Measurements from ENCODE around the gene CACNG4. TPM values are rescaled to one million over a fixed set of nuclear protein-coding genes. Genes with fewer than 3 reads are reported as not detected.

CACNG4 gene
- total RNA-seq, 1 donor, result not detected

DNA sequence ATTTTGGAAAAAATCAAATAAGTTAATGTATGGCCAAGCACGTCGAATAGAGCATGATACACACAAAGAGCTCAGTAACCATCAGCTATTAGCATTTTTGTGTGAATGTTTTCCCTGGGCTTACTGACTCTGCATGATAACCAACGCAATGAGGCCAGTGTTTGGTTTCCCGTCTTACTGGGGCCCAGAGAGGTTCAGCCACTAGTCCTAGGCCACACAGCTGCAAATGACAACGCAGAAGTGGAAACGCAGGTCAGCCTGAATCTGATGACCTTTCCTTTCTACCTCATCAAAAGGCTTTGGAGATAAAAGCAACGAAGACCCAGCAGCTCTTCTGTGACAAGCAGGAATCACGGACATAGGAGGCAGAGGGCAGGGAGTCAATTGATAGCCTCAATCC, 7.2 kb upstream of the CACNG4 start:
- no peaks in the 10 kb centered on the region for H3K79me2 ChIP-seq (ENCODE audit: insufficient read depth, low read length)
- no peak overlapping the region for H3K4me2 ChIP-seq (ENCODE audit: insufficient read depth, low read length)
- H3K9me3 ChIP-seq (ENCODE audit: low read depth, low read length), result no peaks in the 10 kb centered on the region
- no peaks in the 10 kb centered on the region for H3K36me3 ChIP-seq (ENCODE audit: insufficient read depth, low read length)
- H4K20me1 ChIP-seq (ENCODE audit: insufficient read depth, low read length), result no peaks in the 10 kb centered on the region
- no peak overlapping the region for H2AFZ ChIP-seq (ENCODE audit: low read length)
- peak; percentile 48 for DNase-seq (ENCODE audit: insufficient read length, low spot score, missing footprints)
- H3K4me3 ChIP-seq (ENCODE audit: insufficient read depth, low read length), result no peak overlapping the region
- H3K27me3 ChIP-seq (ENCODE audit: insufficient read depth, low read length), result peaks cover 48% of the 10 kb centered on the region
- H3K4me1 ChIP-seq (ENCODE audit: insufficient read depth, low read length), result peaks cover 2% of the 10 kb centered on the region
- TF ChIP-seq, protein P1, sequence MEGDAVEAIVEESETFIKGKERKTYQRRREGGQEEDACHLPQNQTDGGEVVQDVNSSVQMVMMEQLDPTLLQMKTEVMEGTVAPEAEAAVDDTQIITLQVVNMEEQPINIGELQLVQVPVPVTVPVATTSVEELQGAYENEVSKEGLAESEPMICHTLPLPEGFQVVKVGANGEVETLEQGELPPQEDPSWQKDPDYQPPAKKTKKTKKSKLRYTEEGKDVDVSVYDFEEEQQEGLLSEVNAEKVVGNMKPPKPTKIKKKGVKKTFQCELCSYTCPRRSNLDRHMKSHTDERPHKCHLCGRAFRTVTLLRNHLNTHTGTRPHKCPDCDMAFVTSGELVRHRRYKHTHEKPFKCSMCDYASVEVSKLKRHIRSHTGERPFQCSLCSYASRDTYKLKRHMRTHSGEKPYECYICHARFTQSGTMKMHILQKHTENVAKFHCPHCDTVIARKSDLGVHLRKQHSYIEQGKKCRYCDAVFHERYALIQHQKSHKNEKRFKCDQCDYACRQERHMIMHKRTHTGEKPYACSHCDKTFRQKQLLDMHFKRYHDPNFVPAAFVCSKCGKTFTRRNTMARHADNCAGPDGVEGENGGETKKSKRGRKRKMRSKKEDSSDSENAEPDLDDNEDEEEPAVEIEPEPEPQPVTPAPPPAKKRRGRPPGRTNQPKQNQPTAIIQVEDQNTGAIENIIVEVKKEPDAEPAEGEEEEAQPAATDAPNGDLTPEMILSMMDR (IDR thresholded peaks at IDR 0.05; ENCODE audit: extremely low read depth, low read depth, low read length), result no peak
- H3K27ac ChIP-seq (ENCODE audit: low read depth, low read length), result no peak overlapping the region

DNA sequence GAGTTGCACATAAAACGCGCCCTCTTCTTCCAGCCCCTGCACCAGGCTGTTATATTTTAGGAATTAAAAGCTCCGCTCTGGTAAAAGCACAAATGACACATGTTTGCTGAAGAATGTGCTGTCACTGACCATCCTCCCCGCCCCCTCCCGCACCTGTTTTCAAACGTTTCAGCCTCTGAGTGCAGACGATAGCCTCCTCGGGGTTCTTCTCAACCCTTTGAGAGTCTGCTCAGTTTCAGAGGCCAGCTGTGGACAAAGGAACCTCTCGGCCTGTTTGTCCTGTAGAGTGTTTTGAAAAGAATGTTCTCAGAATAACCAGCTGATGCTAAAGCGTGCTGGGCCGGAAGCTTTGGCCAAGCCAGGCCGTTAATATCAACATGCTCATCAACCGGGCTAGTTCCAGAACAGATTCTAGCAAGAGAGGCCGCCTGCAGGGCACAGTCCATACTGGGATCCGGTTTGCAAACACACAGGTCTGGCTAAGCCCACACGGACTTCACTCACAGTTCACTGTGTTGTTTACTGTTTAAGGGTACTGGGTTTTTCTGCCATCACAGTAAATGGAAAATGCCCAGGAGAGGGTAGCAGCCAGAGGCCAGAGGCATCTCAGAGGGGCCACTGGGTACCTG, 6.4 kb upstream of the CACNG4 start:
- Histone ChIP-seq H3K4me1 (ENCODE audit: insufficient read depth, low read length) (no peaks in the 10 kb centered on the region), H3K9me3 (ENCODE audit: low read depth, low read length) (no peaks in the 10 kb centered on the region), H3K36me3 (ENCODE audit: insufficient read depth, low read length) (no peaks in the 10 kb centered on the region), H3K27ac (ENCODE audit: low read depth, low read length) (no peak overlapping the region), H3K27me3 (ENCODE audit: insufficient read depth, low read length) (peaks cover 55% of the 10 kb centered on the region), H2AFZ (ENCODE audit: low read length) (no peak overlapping the region), H4K20me1 (ENCODE audit: insufficient read depth, low read length) (no peaks in the 10 kb centered on the region), H3K4me2 (ENCODE audit: insufficient read depth, low read length) (no peak overlapping the region), H3K79me2 (ENCODE audit: insufficient read depth, low read length) (no peaks in the 10 kb centered on the region), H3K4me3 (ENCODE audit: insufficient read depth, low read length) (no peak overlapping the region)
- TF ChIP-seq, protein P1 (IDR thresholded peaks at IDR 0.05; ENCODE audit: extremely low read depth, low read depth, low read length), result no peak
- peak; percentile 31 for DNase-seq (ENCODE audit: insufficient read length, low spot score, missing footprints)

DNA sequence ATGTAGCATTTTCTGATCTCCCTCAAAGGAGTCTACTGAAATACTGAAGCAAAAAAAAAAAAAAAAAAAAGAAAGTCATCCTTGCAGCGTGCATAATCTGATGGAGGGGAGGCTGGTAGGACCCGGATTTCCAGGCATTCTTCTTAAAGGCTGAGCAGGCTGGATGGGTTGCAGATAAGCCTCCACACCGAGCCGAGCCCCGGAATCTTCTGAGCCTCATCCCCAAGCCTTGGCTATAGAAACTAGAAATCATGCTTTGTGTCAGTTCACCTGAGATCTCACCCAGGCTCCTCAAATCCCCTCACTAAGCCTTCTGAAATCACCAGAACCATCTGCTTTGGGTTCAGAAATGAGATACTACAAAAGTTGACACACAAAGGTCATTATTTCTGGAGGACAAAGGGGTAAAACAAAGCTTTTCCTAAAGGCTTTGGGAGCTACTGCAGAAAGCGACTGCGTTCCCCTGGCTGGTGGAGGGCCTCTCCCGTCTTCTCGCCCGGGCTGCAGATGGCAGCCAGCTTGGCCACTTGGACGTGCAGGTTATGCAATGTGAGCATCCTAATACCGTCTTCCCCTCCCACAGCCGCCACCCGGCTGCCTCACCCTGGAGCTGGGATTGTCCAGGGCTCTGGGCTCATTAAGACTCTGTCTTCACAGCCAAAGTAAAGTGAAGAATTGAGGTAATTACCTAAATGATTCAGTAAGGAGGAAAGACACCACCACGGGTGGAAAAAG, 4.7 kb upstream of the CACNG4 start:
- H3K9me3 ChIP-seq (ENCODE audit: low read depth, low read length), result no peaks in the 10 kb centered on the region
- no peak overlapping the region for H2AFZ ChIP-seq (ENCODE audit: low read length)
- peaks cover 57% of the 10 kb centered on the region for H3K27me3 ChIP-seq (ENCODE audit: insufficient read depth, low read length)
- peak; percentile 23 for DNase-seq (ENCODE audit: insufficient read length, low spot score, missing footprints)
- no peak overlapping the region for H3K27ac ChIP-seq (ENCODE audit: low read depth, low read length)
- TF ChIP-seq, protein P1 (IDR thresholded peaks at IDR 0.05; ENCODE audit: extremely low read depth, low read depth, low read length), result no peak
- H3K79me2 ChIP-seq (ENCODE audit: insufficient read depth, low read length), result no peaks in the 10 kb centered on the region
- no peaks in the 10 kb centered on the region for H4K20me1 ChIP-seq (ENCODE audit: insufficient read depth, low read length)
- H3K4me1 ChIP-seq (ENCODE audit: insufficient read depth, low read length), result no peaks in the 10 kb centered on the region
- H3K4me3 ChIP-seq (ENCODE audit: insufficient read depth, low read length), result no peak overlapping the region
- no peaks in the 10 kb centered on the region for H3K36me3 ChIP-seq (ENCODE audit: insufficient read depth, low read length)
- no peak overlapping the region for H3K4me2 ChIP-seq (ENCODE audit: insufficient read depth, low read length)

DNA sequence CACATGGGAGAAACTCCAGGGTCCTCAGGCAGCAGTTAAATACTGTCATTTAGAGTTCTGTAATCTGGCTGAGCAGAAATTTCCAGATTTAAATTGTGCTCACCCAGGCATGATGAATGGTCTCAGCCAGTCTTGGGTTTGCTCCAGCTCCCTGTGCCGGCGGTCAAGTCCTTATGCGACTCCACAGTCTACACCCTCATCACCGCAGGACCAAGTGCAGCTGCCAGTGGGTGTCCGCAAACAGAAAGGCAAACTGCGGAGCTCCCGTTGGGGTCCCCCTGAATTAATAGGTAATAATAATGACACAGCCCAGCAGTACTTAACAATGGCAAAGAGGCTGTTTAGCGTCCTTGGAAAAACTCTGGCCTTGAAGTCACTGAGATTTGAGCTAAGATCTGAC, 3.9 kb upstream of the CACNG4 start:
- Histone ChIP-seq H3K27me3 (ENCODE audit: insufficient read depth, low read length) (peaks cover 61% of the 10 kb centered on the region), H2AFZ (ENCODE audit: low read length) (no peak overlapping the region), H3K27ac (ENCODE audit: low read depth, low read length) (no peak overlapping the region), H3K36me3 (ENCODE audit: insufficient read depth, low read length) (no peaks in the 10 kb centered on the region), H4K20me1 (ENCODE audit: insufficient read depth, low read length) (no peaks in the 10 kb centered on the region), H3K4me1 (ENCODE audit: insufficient read depth, low read length) (no peaks in the 10 kb centered on the region), H3K4me2 (ENCODE audit: insufficient read depth, low read length) (no peak overlapping the region), H3K4me3 (ENCODE audit: insufficient read depth, low read length) (no peak overlapping the region), H3K9me3 (ENCODE audit: low read depth, low read length) (no peaks in the 10 kb centered on the region), H3K79me2 (ENCODE audit: insufficient read depth, low read length) (no peaks in the 10 kb centered on the region)
- DNase-seq (ENCODE audit: insufficient read length, low spot score, missing footprints), result peak; percentile 29
- TF ChIP-seq, protein P1 (IDR thresholded peaks at IDR 0.05; ENCODE audit: extremely low read depth, low read depth, low read length), result no peak
